ENCODE results near the gene SRPK2. TPM values are rescaled to one million over a fixed set of nuclear protein-coding genes. Genes with fewer than 3 reads are reported as not detected.

The SRPK2 gene
- total and polyA plus RNA-seq, 2 of the 13 experiments (the other 11 are each of a cell fraction or from before 2014, with no cell fraction given): 10.1 to 22.3 TPM

DNA sequence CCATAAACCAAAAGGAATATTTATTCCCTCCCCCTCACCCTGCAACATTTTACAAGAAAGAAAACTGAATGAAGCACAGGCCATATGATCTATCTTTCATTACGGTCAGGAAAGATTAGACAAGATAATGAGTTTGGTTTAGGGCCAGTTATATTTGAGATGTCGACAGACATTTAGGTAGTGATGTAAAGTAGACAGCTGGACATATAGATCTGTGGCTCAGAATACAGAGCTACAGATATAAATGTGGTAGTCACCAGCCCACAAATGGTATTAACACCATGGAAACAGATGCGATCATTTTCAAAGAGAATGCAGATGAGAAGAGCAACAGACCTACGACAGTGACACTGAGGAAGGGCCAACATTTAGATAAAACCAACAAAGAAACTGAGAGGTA lies 142.5 kb downstream of the SRPK2 start (continued):
- TF ChIP-seq, protein P1, sequence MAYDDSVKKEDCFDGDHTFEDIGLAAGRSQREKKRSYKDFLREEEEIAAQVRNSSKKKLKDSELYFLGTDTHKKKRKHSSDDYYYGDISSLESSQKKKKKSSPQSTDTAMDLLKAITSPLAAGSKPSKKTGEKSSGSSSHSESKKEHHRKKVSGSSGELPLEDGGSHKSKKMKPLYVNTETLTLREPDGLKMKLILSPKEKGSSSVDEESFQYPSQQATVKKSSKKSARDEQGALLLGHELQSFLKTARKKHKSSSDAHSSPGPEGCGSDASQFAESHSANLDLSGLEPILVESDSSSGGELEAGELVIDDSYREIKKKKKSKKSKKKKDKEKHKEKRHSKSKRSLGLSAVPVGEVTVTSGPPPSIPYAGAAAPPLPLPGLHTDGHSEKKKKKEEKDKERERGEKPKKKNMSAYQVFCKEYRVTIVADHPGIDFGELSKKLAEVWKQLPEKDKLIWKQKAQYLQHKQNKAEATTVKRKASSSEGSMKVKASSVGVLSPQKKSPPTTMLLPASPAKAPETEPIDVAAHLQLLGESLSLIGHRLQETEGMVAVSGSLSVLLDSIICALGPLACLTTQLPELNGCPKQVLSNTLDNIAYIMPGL (CRISPR knock-in tag; IDR thresholded peaks at IDR 0.05; ENCODE audit: borderline replicate concordance in 1 of 2, low read depth in 1 of 2): no peak
- no peak for TF ChIP-seq EHMT2 (IDR thresholded peaks at IDR 0.05; ENCODE audit: borderline replicate concordance, low read depth, low read length)
- TF ChIP-seq, protein P2, sequence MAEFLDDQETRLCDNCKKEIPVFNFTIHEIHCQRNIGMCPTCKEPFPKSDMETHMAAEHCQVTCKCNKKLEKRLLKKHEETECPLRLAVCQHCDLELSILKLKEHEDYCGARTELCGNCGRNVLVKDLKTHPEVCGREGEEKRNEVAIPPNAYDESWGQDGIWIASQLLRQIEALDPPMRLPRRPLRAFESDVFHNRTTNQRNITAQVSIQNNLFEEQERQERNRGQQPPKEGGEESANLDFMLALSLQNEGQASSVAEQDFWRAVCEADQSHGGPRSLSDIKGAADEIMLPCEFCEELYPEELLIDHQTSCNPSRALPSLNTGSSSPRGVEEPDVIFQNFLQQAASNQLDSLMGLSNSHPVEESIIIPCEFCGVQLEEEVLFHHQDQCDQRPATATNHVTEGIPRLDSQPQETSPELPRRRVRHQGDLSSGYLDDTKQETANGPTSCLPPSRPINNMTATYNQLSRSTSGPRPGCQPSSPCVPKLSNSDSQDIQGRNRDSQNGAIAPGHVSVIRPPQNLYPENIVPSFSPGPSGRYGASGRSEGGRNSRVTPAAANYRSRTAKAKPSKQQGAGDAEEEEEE (CRISPR knock-in tag; IDR thresholded peaks at IDR 0.05; ENCODE audit: borderline replicate concordance): no peak
- TF ChIP-seq ZNF549 (CRISPR knock-in tag; IDR thresholded peaks at IDR 0.05): no peak
- TF ChIP-seq, protein P3, sequence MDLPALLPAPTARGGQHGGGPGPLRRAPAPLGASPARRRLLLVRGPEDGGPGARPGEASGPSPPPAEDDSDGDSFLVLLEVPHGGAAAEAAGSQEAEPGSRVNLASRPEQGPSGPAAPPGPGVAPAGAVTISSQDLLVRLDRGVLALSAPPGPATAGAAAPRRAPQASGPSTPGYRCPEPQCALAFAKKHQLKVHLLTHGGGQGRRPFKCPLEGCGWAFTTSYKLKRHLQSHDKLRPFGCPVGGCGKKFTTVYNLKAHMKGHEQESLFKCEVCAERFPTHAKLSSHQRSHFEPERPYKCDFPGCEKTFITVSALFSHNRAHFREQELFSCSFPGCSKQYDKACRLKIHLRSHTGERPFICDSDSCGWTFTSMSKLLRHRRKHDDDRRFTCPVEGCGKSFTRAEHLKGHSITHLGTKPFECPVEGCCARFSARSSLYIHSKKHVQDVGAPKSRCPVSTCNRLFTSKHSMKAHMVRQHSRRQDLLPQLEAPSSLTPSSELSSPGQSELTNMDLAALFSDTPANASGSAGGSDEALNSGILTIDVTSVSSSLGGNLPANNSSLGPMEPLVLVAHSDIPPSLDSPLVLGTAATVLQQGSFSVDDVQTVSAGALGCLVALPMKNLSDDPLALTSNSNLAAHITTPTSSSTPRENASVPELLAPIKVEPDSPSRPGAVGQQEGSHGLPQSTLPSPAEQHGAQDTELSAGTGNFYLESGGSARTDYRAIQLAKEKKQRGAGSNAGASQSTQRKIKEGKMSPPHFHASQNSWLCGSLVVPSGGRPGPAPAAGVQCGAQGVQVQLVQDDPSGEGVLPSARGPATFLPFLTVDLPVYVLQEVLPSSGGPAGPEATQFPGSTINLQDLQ (CRISPR knock-in tag; IDR thresholded peaks at IDR 0.05): no peak
- TF ChIP-seq ZFP36 (IDR thresholded peaks at IDR 0.05; ENCODE audit: borderline replicate concordance, low read depth, low read length, partially characterized antibody): no peak

All from HepG2 (cell line).